Esophagus mucosa (tissue), 1 donor: ENCODE results near the gene PARP1. TPM values are rescaled to one million over a fixed set of nuclear protein-coding genes. Genes with fewer than 3 reads are reported as not detected.
A peak's percentile ranks its signal among the peaks of the same experiment; 100 is the strongest.
"Not testable (repeated sequence)": the region's sequence is repeated elsewhere in the genome, so short reads cannot be mapped to it uniquely, and the experiment has no call there.

Source experiments
- ATAC-seq: fragments of 200-7000 bp; cut with Tn5 transposase; one replicate; pipeline ENCODE4 v1.9.1; 2020
- total RNA-seq: library from RNA; stranded (reverse); gene quantifications from one replicate; pipeline ENCODE4 v1.2.4, GENCODE V29; 2023
- donor health status: DM: yes; HTN: yes; CAD: no.

The PARP1 gene
- total RNA-seq, 1 donor from 2014 or later = 55.2 TPM

DNA sequence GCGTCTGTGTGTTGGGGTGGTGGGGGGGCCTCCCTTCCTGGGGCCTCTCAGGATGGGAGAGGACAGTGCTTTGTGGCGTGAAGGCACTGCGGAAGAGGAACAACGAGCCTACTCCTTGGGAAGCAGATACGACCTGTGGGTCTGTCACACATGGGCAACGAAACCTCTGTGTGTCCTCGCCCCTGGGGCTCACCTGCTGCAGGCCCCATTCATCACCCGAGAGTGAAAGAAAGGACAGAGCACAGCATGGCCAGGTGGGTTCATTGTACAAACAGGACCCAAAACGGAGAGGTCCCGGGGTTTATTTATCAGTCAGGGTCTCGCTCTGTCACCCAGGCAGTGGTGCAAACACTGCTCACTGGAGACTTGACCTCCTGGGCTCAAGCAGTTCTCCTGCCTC, 58.8 kb downstream of the PARP1 start:
- no peak for ATAC-seq

DNA sequence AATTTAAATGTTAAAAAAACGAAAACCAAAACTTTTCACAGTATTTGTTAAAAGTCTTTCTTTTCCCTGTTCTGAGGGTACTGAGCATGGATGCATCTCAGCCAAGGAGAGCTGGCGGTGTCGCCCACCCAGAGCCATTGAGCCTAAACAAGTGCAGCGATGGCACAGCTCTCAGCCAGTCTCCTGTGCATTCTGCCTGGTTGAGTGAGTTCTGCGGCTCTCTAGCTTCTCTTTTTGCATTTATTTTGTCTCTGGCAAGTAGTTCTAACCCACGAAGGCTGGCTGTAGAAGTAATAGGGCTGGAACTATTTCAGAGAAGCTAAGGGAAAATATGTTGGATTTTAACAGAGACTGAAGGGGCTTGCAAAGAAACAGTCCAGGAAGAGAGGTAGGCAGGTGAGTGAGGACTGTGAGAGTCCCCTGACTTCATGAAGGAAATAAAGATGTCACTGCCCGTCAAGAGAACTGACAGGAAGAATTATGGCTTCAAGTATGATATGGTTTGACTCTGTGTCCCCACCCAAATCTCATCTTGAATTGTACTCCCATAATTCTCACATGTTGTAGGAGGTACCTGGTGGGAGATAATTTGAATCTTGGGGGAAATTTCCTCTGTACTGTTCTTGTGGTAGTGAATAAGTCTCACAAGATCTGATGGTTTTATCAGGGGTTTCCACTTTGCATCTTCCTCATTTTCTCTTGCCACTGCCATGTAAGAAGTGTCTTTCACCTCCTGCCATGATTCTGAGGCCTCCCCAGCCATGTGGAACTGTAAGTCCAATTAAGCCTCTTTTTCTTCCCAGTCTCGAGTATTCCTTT, 63.2 kb downstream of the PARP1 start:
- no peak for ATAC-seq

DNA sequence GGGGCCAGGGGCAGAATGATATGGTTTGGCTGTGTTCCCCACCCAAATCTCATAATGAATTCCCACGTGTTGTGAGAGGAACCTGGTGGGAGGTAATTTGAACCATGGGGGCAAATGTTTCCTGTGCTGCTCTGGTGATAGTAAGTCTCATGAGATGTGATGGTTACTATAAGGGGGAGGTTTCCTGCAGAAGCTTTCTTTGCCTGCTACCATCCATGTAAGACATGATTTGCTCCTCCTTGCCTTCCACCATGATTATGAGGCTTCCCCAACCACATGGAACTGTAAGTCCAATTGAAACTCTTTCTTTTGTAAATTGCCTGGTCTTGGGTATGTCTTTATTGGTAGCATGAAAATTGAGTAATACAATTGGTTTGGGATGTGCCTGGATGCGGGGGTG, 65.2 kb downstream of the PARP1 start:
- no peak for ATAC-seq

DNA sequence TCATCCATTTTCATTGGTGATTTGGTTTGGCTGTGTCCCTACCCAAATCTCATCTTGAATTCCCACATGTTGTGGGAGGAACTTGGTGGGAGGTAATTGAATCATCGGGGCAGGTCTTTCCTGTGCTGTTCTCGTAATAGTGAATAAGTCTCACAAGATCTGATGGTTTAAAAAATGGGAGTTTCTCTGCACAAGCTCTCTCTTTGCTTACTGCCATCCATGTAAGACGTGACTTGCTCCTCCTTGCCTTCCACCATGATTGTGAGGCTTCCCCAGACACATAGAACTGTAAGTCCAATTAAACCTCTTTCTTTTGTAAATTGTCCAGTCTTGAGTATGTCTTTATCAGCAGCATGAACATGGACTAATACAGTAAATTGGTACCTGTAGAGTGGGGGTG, 67.8 kb downstream of the PARP1 start:
- ATAC-seq = not testable (repeated sequence)

DNA sequence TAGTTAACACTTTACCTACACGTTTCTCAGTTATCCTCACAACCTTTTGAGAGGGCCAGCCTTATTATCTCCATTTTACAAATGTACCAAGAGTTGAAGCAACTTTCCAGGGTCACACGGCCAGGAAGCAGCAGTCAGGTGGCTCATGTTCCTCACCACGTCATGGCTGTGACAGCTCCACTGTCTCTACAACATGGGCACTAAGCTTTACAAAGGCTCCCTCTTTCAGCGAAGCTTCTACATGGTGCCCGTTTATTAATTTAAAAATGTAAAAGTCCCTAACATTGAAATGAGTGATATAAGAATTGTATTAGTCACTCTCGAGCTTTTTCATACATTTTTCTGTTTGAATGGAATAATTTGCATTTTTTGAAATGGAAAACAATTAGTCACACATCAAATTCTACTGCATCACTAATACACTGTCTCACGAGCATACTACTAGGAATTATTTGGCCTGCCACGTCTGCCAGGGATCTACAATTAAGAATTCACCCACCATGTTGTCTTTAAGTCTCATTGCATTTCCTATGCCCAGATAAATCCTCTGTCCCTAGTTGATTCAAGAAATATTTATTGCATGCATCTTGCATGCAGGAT, 70.5 kb downstream of the PARP1 start:
- ATAC-seq = no peak

DNA sequence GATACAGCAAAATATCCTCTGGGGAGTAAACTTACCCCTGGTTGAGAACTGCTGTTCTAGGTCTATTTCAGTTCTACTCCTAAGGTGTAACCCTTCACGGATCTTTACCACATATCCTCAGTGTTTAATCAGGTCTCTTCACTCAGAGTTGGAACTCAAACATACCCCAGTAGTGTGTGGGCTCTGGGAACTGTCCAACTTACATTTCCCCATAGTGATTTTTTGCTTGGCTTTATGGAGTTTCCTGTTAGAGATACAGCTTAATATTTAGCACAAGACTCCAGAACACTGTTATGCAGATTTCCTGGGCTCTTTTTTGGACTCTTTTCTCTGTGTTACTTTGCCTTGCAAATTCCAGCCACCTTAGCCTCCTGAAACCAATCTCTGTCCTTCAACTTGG, 72.2 kb downstream of the PARP1 start:
- no peak for ATAC-seq

DNA sequence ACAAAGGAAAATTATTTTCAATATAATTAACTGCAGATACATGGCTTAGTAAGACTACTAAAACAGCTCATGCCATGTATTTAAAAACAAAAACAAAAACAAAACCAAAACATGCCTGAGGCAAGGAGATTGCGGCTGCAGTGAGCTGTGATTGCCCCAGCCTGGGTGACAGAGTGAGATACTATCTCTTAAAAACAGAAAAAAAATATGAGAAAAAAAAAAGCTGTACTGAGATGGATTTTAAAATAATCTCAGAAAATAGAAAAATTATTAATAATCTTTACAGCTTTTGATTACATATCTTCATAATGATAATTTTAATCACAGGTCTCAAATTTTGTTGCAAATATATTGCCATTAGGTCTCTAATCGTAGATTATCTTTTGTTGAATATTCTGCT, 74.9 kb downstream of the PARP1 start:
- no peak for ATAC-seq

DNA sequence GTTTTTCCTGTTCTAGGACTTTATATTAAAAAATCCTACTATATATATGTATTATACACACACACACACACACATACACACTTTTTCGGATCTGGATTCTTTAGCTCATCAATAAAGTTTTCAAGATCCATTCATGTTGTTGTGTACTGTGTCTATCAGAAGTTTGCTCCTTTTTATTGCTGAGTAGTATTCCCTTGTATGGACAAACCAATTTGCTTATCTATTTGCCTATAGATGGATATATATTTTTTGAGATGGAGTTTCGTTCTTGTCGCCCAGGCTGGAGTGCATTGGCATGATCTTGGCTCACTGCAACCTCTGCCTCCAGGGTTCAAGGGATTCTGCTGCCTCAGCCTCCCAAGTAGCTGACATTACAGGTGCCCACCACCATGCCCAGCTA, 78.7 kb downstream of the PARP1 start:
- no peak for ATAC-seq

DNA sequence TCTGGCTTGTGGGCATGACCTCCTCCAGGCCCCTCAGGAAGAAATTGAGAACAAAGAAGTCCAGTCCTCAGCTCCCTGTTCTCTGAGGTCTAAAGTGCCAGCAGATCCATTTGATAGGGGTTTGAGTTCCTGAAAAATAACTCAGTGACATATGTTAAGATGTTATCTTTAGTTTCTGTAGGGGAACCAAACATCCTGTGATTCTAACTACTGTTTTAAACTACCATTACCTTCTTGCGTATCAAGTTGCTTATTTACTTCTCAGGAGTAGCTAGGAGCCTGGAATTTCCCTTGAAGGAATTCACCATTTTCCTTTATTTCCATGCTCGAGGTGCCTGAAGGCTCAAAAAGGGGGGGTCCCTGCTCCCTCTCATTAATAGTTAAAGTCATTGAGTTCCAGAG, 80.1 kb downstream of the PARP1 start:
- no peak for ATAC-seq

DNA sequence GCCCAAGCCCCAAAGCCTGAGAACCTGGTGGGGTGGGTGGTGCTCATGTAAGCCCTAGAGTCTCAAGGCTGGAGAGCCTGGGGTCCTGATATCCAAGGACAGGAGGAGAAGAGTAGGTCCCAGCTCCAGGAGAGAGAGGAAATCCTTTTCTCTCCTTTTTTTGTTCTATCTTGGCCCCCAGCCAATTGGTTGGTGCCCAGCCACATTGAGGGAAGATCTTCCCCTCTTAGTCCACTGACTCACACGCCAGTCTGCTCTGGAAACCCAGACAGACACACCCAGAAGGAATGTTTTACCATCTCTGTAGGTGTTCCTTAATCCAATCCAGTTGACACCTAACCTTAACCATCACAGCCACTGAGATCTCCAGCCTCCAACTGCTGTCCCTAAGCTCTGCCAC, 82.7 kb downstream of the PARP1 start:
- ATAC-seq = peak; percentile 70

DNA sequence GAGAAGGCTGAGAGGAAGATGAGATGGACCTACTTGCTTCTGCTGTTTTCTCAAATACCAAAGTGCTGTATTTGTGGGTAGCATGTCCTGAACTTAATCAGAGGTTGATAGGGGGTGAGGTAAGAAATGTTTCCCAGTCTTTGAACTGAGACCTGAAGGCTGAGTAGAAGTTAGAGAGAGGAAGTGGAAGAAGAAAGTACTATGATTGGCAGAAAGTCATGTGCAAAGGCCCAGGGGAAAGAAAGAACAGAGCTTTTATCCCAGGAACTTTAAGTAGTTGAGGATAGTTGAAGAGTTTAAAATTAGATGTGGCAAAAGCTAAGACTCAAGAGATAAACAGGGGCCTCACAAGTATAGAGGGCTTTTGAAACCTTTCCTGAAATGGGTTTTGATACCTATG, 83.4 kb downstream of the PARP1 start:
- ATAC-seq = no peak

DNA sequence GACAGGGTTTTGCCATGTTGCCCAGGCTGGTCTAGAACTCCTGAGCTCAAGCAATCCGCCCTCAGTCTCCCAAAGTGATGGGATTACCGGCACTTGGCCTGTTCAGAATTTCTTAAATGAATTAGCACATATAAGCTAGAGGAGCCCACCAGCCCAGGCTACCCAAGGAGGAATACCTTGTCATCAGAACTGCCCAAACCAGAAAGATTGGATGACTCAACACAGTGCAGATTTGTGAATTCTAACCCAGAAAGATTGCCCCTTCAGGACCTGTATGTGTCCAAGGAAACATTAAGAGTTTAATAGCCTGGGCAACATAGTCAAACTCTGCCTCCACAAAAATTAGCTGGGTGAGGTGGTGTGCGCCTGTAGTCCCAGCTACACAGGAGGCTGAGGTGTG, 84.9 kb downstream of the PARP1 start:
- ATAC-seq = no peak

DNA sequence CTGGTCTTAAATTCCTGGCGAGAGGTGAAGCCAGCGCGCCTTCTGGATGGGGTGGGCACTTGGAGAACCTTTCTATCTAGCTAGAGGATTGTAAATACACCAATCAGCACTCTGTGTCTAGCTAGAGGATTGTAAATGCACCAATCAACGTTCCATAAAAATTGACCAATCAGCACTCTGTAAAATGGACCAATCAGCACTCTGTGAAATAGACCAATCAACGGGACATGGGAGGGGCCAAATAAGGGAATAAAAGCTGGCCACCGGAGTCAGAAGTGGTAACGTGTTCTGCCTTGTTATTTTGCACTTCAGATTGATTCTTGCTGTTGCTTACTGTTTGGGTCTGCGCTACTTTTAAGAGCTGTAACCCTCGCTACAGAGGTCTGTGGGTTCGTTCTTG, 87.0 kb downstream of the PARP1 start:
- ATAC-seq = no peak

DNA sequence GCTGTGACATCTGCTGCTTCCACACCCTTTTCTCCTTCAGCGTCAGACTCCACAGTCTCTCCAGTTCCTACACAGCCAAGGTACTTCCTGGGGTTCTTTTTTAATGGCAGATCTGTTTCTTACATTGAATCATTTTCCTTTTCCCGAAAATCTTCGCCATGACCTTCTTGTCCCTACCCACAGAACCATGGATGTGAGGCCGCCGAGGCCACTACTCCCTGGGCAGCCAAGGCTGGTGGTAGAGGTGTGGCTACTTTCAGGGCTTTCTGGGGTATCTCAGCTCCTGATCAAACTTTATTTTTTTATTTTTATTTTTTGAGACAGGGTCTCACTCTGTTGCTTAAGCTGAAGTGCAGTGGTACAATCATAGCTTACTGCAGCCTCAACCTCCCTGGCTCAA, 89.4 kb downstream of the PARP1 start:
- ATAC-seq = no peak

DNA sequence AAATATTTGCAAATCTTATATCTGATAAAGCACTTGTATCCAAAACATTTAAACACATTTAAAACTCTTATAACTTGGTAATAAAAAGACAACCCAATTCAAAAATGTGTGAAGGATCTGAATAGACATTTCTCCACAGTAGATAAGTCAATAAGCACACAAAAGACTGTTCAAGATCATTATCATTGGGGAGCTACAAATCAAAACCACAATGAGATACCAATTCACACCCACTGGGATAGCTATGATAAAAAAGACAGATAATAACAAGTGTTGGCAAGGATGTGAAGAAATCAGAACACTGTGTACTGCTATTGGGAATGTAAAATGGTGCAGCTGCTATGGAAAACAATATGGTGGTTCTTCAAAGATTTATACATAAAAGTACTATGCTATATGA, 93.8 kb downstream of the PARP1 start:
- ATAC-seq = no peak

DNA sequence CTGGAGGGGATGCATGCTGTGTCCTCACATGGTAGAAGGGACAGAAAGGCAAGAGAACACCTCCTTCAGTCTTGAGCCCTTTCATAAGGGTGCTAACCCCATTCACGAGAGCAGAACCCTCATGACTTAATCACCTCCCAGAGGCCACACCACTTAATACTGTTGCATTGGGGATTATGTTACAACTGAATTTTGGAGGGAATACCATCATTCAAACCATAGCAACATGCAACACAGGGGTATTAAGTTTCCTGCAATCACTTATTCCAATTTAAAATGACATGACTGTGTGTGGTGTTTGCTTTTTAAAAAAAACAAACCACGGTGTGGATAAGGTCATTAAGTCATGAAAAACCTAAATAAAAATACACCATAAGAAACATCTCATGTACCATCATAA, 95.8 kb downstream of the PARP1 start:
- ATAC-seq = no peak

DNA sequence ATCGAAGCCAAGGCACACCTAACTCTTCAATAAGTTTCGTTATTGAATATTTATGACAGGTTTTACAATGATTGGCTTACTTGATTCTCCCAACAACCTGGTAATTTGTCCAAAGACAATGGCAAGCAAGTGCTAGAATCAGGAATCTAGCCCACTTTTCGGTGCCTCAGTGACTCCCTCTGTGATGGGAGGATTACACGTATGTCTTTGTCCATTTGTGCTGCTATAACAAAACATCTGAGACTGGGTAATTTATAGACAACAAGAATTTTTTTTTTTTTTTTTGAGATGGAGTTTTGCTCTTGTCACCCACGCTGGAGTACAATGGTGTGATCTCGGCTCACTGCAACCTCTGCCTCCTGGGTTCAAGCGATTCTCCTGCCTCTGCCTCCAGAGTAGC, 96.5 kb downstream of the PARP1 start:
- ATAC-seq = no peak

Other genes with a start within 250 kb of the PARP1 start
- gene ACBD3, start 221.4 kb downstream of the PARP1 start, total RNA-seq = 33.9 TPM
- not detected for gene MIXL1, start 184.4 kb downstream of the PARP1 start, total RNA-seq
- gene LIN9, start 98.9 kb downstream of the PARP1 start, total RNA-seq = 3.4 TPM
- 0.24 TPM for gene STUM, start 140.7 kb upstream of the PARP1 start, total RNA-seq